Measurements from ENCODE around the gene RBM20.
"Not testable (repeated sequence)": the region's sequence is repeated elsewhere in the genome, so short reads cannot be mapped to it uniquely, and the experiment has no call there.

RBM20 gene

GRCh38 chr10:110613996-110614495 is 30.1 kb upstream of the RBM20 start:
- Histone ChIP-seq H3K27me3 (ENCODE audit: control insufficient read depth, insufficient read depth, low read length) (no peaks in the 10 kb centered on the region), H3K36me3 (ENCODE audit: control insufficient read depth, low read depth, low read length) (no peaks in the 10 kb centered on the region), H3K9me3 (ENCODE audit: control insufficient read depth, low read depth, low read length) (no peaks in the 10 kb centered on the region), H3K27ac (ENCODE audit: low read length) (no peak overlapping the region), H3K4me3 (ENCODE audit: low read length) (no peak overlapping the region), H3K4me1 (ENCODE audit: control insufficient read depth, low read depth, low read length) (peaks cover 18% of the 10 kb centered on the region), H3K9ac (ENCODE audit: low read length) (no peak overlapping the region)

DNA sequence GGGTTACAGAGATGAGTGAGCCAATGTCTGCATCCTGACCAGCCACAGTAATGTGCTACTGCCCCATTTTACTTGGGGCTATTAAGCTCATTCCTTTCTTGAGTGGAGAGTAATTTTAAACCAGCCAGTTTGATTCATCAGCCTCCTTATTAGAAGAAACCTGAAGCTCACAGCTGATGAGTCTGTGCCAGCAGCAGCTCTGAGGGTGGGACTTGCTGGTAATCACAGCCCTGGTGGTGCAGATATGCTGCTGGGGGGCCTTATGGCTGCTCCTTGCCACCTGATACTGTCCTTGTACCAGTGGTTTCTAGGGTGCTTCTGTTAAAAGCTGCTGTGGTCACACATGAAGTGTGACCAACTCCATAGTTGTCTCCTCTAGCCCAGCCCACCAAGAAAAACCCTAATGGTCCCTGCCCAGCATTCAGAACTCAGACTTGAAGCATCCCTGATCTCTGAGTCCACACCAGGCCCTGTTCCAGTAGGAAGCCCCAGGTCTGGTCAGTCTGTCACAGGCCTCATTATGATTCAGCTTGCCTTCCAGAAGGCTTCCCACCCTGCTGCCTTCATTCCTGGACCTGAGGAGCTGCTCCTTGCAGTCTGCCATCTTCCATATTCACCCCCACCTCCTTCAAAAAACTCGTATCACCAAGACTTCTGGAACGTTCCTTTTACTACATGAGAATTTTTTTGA is 28.9 kb upstream of the RBM20 start:
- Histone ChIP-seq H3K27ac (ENCODE audit: low read length) (no peak overlapping the region), H3K27me3 (ENCODE audit: control insufficient read depth, insufficient read depth, low read length) (no peaks in the 10 kb centered on the region), H3K36me3 (ENCODE audit: control insufficient read depth, low read depth, low read length) (no peaks in the 10 kb centered on the region), H3K4me3 (ENCODE audit: low read length) (no peak overlapping the region), H3K4me1 (ENCODE audit: control insufficient read depth, low read depth, low read length) (peaks cover 18% of the 10 kb centered on the region), H3K9me3 (ENCODE audit: control insufficient read depth, low read depth, low read length) (no peaks in the 10 kb centered on the region), H3K9ac (ENCODE audit: low read length) (no peak overlapping the region)

DNA sequence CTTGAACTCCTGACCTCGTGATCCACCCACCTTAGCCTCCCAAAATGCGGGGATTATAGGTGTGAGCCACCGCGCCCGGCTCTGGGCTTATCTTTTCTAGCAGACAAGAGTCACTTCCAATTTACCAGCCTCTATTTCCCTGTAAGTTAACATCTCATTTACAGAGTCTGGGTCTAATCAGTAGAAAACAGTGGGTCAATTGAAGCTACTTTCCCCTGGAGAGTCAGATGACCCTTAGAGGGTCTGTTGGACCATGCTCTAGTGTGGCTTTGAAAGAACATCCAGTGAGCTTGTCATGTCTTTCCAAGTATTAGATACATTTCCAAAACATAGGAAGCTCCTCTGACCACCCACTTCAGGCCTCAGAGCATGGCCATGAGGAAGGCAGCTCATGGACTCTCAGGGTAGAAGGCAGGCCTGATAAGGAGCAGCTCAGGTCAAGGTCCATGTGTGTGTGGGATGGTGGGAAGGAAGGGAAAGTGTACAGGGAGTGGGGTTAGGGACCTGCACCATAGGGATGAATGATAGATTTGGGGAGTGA is 27.6 kb upstream of the RBM20 start:
- H3K36me3 ChIP-seq (ENCODE audit: control insufficient read depth, low read depth, low read length), result no peaks in the 10 kb centered on the region
- H3K9me3 ChIP-seq (ENCODE audit: control insufficient read depth, low read depth, low read length), result no peaks in the 10 kb centered on the region
- no peak overlapping the region for H3K27ac ChIP-seq (ENCODE audit: low read length)
- H3K27me3 ChIP-seq (ENCODE audit: control insufficient read depth, insufficient read depth, low read length), result no peaks in the 10 kb centered on the region
- no peak overlapping the region for H3K4me3 ChIP-seq (ENCODE audit: low read length)
- H3K4me1 ChIP-seq (ENCODE audit: control insufficient read depth, low read depth, low read length), result peaks cover 5% of the 10 kb centered on the region
- no peak overlapping the region for H3K9ac ChIP-seq (ENCODE audit: low read length)

DNA sequence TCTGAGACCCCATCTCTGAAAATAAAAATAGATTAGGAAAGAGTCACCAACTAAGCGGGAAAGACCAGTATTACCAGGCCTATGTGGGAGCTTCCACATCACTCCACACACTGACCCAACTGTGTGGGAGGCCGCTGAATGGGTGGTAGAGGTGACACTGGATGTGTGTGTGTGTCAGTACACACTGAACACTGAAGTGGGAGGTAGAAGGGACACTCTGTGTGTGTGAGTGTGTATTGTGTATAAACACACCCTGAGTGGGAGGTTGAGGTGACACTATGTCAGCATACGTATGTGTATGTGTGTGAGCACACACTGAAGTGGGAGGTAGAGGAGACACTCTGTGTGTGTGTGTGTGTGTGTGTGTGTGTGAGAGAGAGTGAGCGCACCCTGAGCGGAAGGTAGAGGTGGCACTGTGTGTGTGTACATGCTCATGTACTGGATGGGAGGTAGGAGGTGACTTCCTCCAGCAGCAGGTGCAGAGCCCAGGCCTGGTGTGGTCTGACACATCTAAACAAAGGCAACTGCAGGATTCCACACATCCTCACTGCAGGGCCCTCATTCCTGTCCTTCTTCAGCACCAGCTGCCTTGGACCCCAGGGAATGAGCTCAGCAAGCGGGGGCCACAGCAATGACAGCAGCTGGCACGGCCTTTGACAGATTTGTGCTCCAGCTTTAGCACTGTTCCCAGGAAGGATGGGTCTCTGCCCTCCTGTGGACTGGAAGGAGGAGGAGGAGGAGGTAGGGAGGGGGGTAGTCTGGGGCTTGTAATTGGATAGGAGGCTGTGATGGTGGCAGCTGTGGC is 26.5 kb upstream of the RBM20 start:
- no peak overlapping the region for H3K27ac ChIP-seq (ENCODE audit: low read length)
- H3K9me3 ChIP-seq (ENCODE audit: control insufficient read depth, low read depth, low read length), result no peaks in the 10 kb centered on the region
- no peaks in the 10 kb centered on the region for H3K4me1 ChIP-seq (ENCODE audit: control insufficient read depth, low read depth, low read length)
- H3K36me3 ChIP-seq (ENCODE audit: control insufficient read depth, low read depth, low read length), result no peaks in the 10 kb centered on the region
- no peak overlapping the region for H3K9ac ChIP-seq (ENCODE audit: low read length)
- H3K27me3 ChIP-seq (ENCODE audit: control insufficient read depth, insufficient read depth, low read length), result no peaks in the 10 kb centered on the region
- H3K4me3 ChIP-seq (ENCODE audit: low read length), result no peak overlapping the region

GRCh38 chr10:110618230-110618610 is 25.9 kb upstream of the RBM20 start:
- H3K27ac ChIP-seq (ENCODE audit: low read length), result no peak overlapping the region
- no peak overlapping the region for H3K4me3 ChIP-seq (ENCODE audit: low read length)
- no peaks in the 10 kb centered on the region for H3K27me3 ChIP-seq (ENCODE audit: control insufficient read depth, insufficient read depth, low read length)
- no peaks in the 10 kb centered on the region for H3K4me1 ChIP-seq (ENCODE audit: control insufficient read depth, low read depth, low read length)
- no peaks in the 10 kb centered on the region for H3K36me3 ChIP-seq (ENCODE audit: control insufficient read depth, low read depth, low read length)
- H3K9me3 ChIP-seq (ENCODE audit: control insufficient read depth, low read depth, low read length), result no peaks in the 10 kb centered on the region
- H3K9ac ChIP-seq (ENCODE audit: low read length), result no peak overlapping the region

- no peaks in the 10 kb centered on the region for H3K9me3 ChIP-seq (ENCODE audit: control insufficient read depth, low read depth, low read length)
- no peaks in the 10 kb centered on the region for H3K4me1 ChIP-seq (ENCODE audit: control insufficient read depth, low read depth, low read length)
- no peak overlapping the region for H3K4me3 ChIP-seq (ENCODE audit: low read length)
- no peaks in the 10 kb centered on the region for H3K36me3 ChIP-seq (ENCODE audit: control insufficient read depth, low read depth, low read length)
- H3K27ac ChIP-seq (ENCODE audit: low read length), result no peak overlapping the region
- no peak overlapping the region for H3K9ac ChIP-seq (ENCODE audit: low read length)
- H3K27me3 ChIP-seq (ENCODE audit: control insufficient read depth, insufficient read depth, low read length), result no peaks in the 10 kb centered on the region
Measured at GRCh38 chr10:110619514-110620397, 24.4 kb upstream of the RBM20 start.

- no peak overlapping the region for H3K27ac ChIP-seq (ENCODE audit: low read length)
- H3K9ac ChIP-seq (ENCODE audit: low read length), result no peak overlapping the region
- no peaks in the 10 kb centered on the region for H3K36me3 ChIP-seq (ENCODE audit: control insufficient read depth, low read depth, low read length)
- no peaks in the 10 kb centered on the region for H3K9me3 ChIP-seq (ENCODE audit: control insufficient read depth, low read depth, low read length)
- no peaks in the 10 kb centered on the region for H3K4me1 ChIP-seq (ENCODE audit: control insufficient read depth, low read depth, low read length)
- H3K27me3 ChIP-seq (ENCODE audit: control insufficient read depth, insufficient read depth, low read length), result no peaks in the 10 kb centered on the region
- no peak overlapping the region for H3K4me3 ChIP-seq (ENCODE audit: low read length)
Measured at GRCh38 chr10:110620398-110620719, 23.8 kb upstream of the RBM20 start.

- H3K4me1 ChIP-seq (ENCODE audit: control insufficient read depth, low read depth, low read length); H3K9ac ChIP-seq (ENCODE audit: low read length); H3K36me3 ChIP-seq (ENCODE audit: control insufficient read depth, low read depth, low read length); H3K27ac ChIP-seq (ENCODE audit: low read length); H3K4me3 ChIP-seq (ENCODE audit: low read length); H3K9me3 ChIP-seq (ENCODE audit: control insufficient read depth, low read depth, low read length); H3K27me3 ChIP-seq (ENCODE audit: control insufficient read depth, insufficient read depth, low read length): not testable (repeated sequence)
Measured at GRCh38 chr10:110623316-110623715, 20.8 kb upstream of the RBM20 start.

GRCh38 chr10:110625356-110625894 is 18.7 kb upstream of the RBM20 start:
- no peaks in the 10 kb centered on the region for H3K4me1 ChIP-seq (ENCODE audit: control insufficient read depth, low read depth, low read length)
- H3K9me3 ChIP-seq (ENCODE audit: control insufficient read depth, low read depth, low read length), result no peaks in the 10 kb centered on the region
- no peaks in the 10 kb centered on the region for H3K36me3 ChIP-seq (ENCODE audit: control insufficient read depth, low read depth, low read length)
- no peaks in the 10 kb centered on the region for H3K27me3 ChIP-seq (ENCODE audit: control insufficient read depth, insufficient read depth, low read length)
- no peak overlapping the region for H3K27ac ChIP-seq (ENCODE audit: low read length)
- no peak overlapping the region for H3K4me3 ChIP-seq (ENCODE audit: low read length)
- H3K9ac ChIP-seq (ENCODE audit: low read length), result no peak overlapping the region

GRCh38 chr10:110625951-110626855 is 17.9 kb upstream of the RBM20 start:
- Histone ChIP-seq H3K27ac (ENCODE audit: low read length) (no peak overlapping the region), H3K36me3 (ENCODE audit: control insufficient read depth, low read depth, low read length) (no peaks in the 10 kb centered on the region), H3K9me3 (ENCODE audit: control insufficient read depth, low read depth, low read length) (no peaks in the 10 kb centered on the region), H3K4me3 (ENCODE audit: low read length) (no peak overlapping the region), H3K9ac (ENCODE audit: low read length) (no peak overlapping the region), H3K4me1 (ENCODE audit: control insufficient read depth, low read depth, low read length) (no peaks in the 10 kb centered on the region), H3K27me3 (ENCODE audit: control insufficient read depth, insufficient read depth, low read length) (no peaks in the 10 kb centered on the region)

Measured in iPS-18a (cell line).